ENCODE data around the gene ZBTB44.

- TF ChIP-seq CTCF (IDR thresholded peaks at IDR 0.05) (no peak), POLR2A (IDR thresholded peaks at IDR 0.05) (no peak)
Observed at GRCh38 chr11:130192845-130193267, 121.9 kb downstream of the ZBTB44 start.
